Measurements from ENCODE around the gene TSSC4. TPM values are rescaled to one million over a fixed set of nuclear protein-coding genes. Genes with fewer than 3 reads are reported as not detected.

The TSSC4 gene
- total RNA-seq, 1 experiment from 2014 or later, result 60.9 TPM

- H3K27ac Mint-ChIP-seq (ENCODE audit: unreplicated experiment), result no peak overlapping the region
Measured at GRCh38 chr11:2415601-2416380, 15.2 kb downstream of the TSSC4 start.

GRCh38 chr11:2416765-2417164, 16.2 kb downstream of the TSSC4 start:
- H3K4me1 Mint-ChIP-seq (ENCODE audit: low read depth, unreplicated experiment), result no peaks in the 10 kb centered on the region
- CTCF ChIA-PET, result no interaction called here
- TF ChIP-seq, protein P1, sequence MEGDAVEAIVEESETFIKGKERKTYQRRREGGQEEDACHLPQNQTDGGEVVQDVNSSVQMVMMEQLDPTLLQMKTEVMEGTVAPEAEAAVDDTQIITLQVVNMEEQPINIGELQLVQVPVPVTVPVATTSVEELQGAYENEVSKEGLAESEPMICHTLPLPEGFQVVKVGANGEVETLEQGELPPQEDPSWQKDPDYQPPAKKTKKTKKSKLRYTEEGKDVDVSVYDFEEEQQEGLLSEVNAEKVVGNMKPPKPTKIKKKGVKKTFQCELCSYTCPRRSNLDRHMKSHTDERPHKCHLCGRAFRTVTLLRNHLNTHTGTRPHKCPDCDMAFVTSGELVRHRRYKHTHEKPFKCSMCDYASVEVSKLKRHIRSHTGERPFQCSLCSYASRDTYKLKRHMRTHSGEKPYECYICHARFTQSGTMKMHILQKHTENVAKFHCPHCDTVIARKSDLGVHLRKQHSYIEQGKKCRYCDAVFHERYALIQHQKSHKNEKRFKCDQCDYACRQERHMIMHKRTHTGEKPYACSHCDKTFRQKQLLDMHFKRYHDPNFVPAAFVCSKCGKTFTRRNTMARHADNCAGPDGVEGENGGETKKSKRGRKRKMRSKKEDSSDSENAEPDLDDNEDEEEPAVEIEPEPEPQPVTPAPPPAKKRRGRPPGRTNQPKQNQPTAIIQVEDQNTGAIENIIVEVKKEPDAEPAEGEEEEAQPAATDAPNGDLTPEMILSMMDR (IDR thresholded peaks at IDR 0.05; ENCODE audit: insufficient read depth in 1 of 2, low read depth in 1 of 2, low read length in 1 of 2, severe bottlenecking in 1 of 2, unreplicated experiment in 1 of 2), result no peak
- no peaks in the 10 kb centered on the region for H3K36me3 ChIP-seq (ENCODE audit: control insufficient read depth, insufficient read depth, low read length)
- H3K27me3 ChIP-seq (replicated peaks; ENCODE audit: control insufficient read depth, insufficient read depth, low read length), result no peaks in the 10 kb centered on the region
- H3K4me3 Mint-ChIP-seq (ENCODE audit: unreplicated experiment), result no peak overlapping the region
- H3K9me3 ChIP-seq, result no peaks in the 10 kb centered on the region
- H3K4me3 ChIP-seq (ENCODE audit: low read depth, low read length), result no peak overlapping the region
- no peaks in the 10 kb centered on the region for H3K36me3 Mint-ChIP-seq (ENCODE audit: insufficient read depth, unreplicated experiment)
- intact Hi-C loops (cut with micrococcal nuclease; ENCODE audit: unreplicated experiment), result no loop called here
- no peaks in the 10 kb centered on the region for H3K27me3 Mint-ChIP-seq (ENCODE audit: insufficient read depth, unreplicated experiment)
- BruUV-seq (replicated peaks), result no TSS peak
- POLR2A ChIA-PET, result no interaction called here
- peaks cover 4% of the 10 kb centered on the region for H3K4me1 ChIP-seq
- H3K27ac Mint-ChIP-seq (ENCODE audit: unreplicated experiment), result no peak overlapping the region
- no peak for DNase-seq
- no peaks in the 10 kb centered on the region for H3K9me3 Mint-ChIP-seq (ENCODE audit: unreplicated experiment)

More at GRCh38 chr11:2415601-2416380, 15.2 kb downstream of the TSSC4 start:
- Histone ChIP-seq H3K4me1 (peaks cover 4% of the 10 kb centered on the region), H3K4me3 (ENCODE audit: low read depth, low read length) (no peak overlapping the region), H3K27me3 (replicated peaks; ENCODE audit: control insufficient read depth, insufficient read depth, low read length) (no peaks in the 10 kb centered on the region), H3K9me3 (no peaks in the 10 kb centered on the region), H3K36me3 (ENCODE audit: control insufficient read depth, insufficient read depth, low read length) (no peaks in the 10 kb centered on the region)
- no peaks in the 10 kb centered on the region for H3K9me3 Mint-ChIP-seq (ENCODE audit: unreplicated experiment)
- no peaks in the 10 kb centered on the region for H3K36me3 Mint-ChIP-seq (ENCODE audit: insufficient read depth, unreplicated experiment)
- H3K27me3 Mint-ChIP-seq (ENCODE audit: insufficient read depth, unreplicated experiment), result no peaks in the 10 kb centered on the region
- BruUV-seq (replicated peaks), result no TSS peak
- no peak overlapping the region for H3K4me3 Mint-ChIP-seq (ENCODE audit: unreplicated experiment)
- POLR2A ChIA-PET, result interaction anchor here (0.5 kb wide), 1 partner anchor 306 kb away, joined by 4 read pairs; no protein-coding TSS in a partner anchor
- no peaks in the 10 kb centered on the region for H3K4me1 Mint-ChIP-seq (ENCODE audit: low read depth, unreplicated experiment)
- TF ChIP-seq, protein P1 (IDR thresholded peaks at IDR 0.05; ENCODE audit: insufficient read depth in 1 of 2, low read depth in 1 of 2, low read length in 1 of 2, severe bottlenecking in 1 of 2, unreplicated experiment in 1 of 2), result peak in 1 of 2 experiments; percentile 16
- CTCF ChIA-PET, result no interaction called here
- DNase-seq, result no peak
- intact Hi-C loops (cut with micrococcal nuclease; ENCODE audit: unreplicated experiment), result no loop called here

GRCh38 chr11:2417856-2418692, 17.5 kb downstream of the TSSC4 start:
- intact Hi-C loops (cut with micrococcal nuclease; ENCODE audit: unreplicated experiment), result loop anchor here (2.0 kb wide), 1 partner anchor 221 kb away; no protein-coding TSS in a partner anchor
- no peak for DNase-seq
- CTCF ChIA-PET, result interaction anchor here (0.6 to 1.9 kb wide), 3 partner anchors 17 to 399 kb away, joined by 3 to 14 read pairs (median 3); partner anchors contain the start of gene TSSC4
- H3K4me3 ChIP-seq (ENCODE audit: low read depth, low read length), result no peak overlapping the region
- H3K36me3 ChIP-seq (ENCODE audit: control insufficient read depth, insufficient read depth, low read length), result no peaks in the 10 kb centered on the region
- no peaks in the 10 kb centered on the region for H3K27me3 ChIP-seq (replicated peaks; ENCODE audit: control insufficient read depth, insufficient read depth, low read length)
- POLR2A ChIA-PET, result no interaction called here
- no TSS peak for BruUV-seq (replicated peaks)
- H3K9me3 Mint-ChIP-seq (ENCODE audit: unreplicated experiment), result no peaks in the 10 kb centered on the region
- no peaks in the 10 kb centered on the region for H3K4me1 Mint-ChIP-seq (ENCODE audit: low read depth, unreplicated experiment)
- H3K4me3 Mint-ChIP-seq (ENCODE audit: unreplicated experiment), result no peak overlapping the region
- no peak overlapping the region for H3K27ac Mint-ChIP-seq (ENCODE audit: unreplicated experiment)
- no peaks in the 10 kb centered on the region for H3K9me3 ChIP-seq
- H3K27me3 Mint-ChIP-seq (ENCODE audit: insufficient read depth, unreplicated experiment), result no peaks in the 10 kb centered on the region
- peaks cover 4% of the 10 kb centered on the region for H3K4me1 ChIP-seq
- H3K36me3 Mint-ChIP-seq (ENCODE audit: insufficient read depth, unreplicated experiment), result no peaks in the 10 kb centered on the region
- TF ChIP-seq, protein P1 (IDR thresholded peaks at IDR 0.05; ENCODE audit: insufficient read depth in 1 of 2, low read depth in 1 of 2, low read length in 1 of 2, severe bottlenecking in 1 of 2, unreplicated experiment in 1 of 2), result no peak
